Limb (tissue), 2 donors: ENCODE results near the gene BAG2.

Experiments
- DNase-seq, 2 donors: peaks; one replicate each; pipeline ENCODE4 v3.0.0-alpha.2; 2016; ENCODE audit errors: extremely low spot score in 2 of 2

The BAG2 gene

GRCh38 chr6:57172136-57173055, at the start of gene BAG2:
BAG2 (plus strand) TSS chr6:57172326; CDS start chr6:57172698, 372 bp downstream.
- DNase-seq, result peak; percentile 77 to 85

GRCh38 chr6:57123111-57123510, 49.0 kb upstream of the BAG2 start:
- no peak for DNase-seq

- DNase-seq, result no peak
These were observed 44.4 kb upstream of the BAG2 start for GRCh38 chr6:57127763-57128162.

- peak in 1 of 2 donors; percentile 36 for DNase-seq
These were observed 41.4 kb upstream of the BAG2 start for GRCh38 chr6:57130661-57131177.

- DNase-seq, result no peak
These were observed 37.2 kb upstream of the BAG2 start for GRCh38 chr6:57134954-57135353.

- no peak for DNase-seq
These were observed 36.2 kb upstream of the BAG2 start for GRCh38 chr6:57135885-57136284.

GRCh38 chr6:57137350-57137749, 34.8 kb upstream of the BAG2 start:
- DNase-seq, result no peak

GRCh38 chr6:57138026-57138425, 34.1 kb upstream of the BAG2 start:
- no peak for DNase-seq

- no peak for DNase-seq
These were observed 30.5 kb upstream of the BAG2 start for GRCh38 chr6:57141451-57142177.

GRCh38 chr6:57142178-57142525, 30.0 kb upstream of the BAG2 start:
- DNase-seq, result no peak

GRCh38 chr6:57143690-57144089, 28.4 kb upstream of the BAG2 start:
- no peak for DNase-seq

- DNase-seq, result no peak
These were observed 24.7 kb upstream of the BAG2 start for GRCh38 chr6:57147401-57147800.

- DNase-seq, result no peak
These were observed 23.9 kb upstream of the BAG2 start for GRCh38 chr6:57147955-57148858.

GRCh38 chr6:57158658-57159057, 13.5 kb upstream of the BAG2 start:
- no peak for DNase-seq

- no peak for DNase-seq
These were observed 13.0 kb upstream of the BAG2 start for GRCh38 chr6:57159127-57159526.

GRCh38 chr6:57162028-57162427, 10.1 kb upstream of the BAG2 start:
- no peak for DNase-seq

GRCh38 chr6:57162516-57162915, 9.6 kb upstream of the BAG2 start:
- no peak for DNase-seq

- no peak for DNase-seq
These were observed 8.2 kb upstream of the BAG2 start for GRCh38 chr6:57163956-57164355.

GRCh38 chr6:57165080-57165479, 7.0 kb upstream of the BAG2 start:
- no peak for DNase-seq

- DNase-seq, result peak in 1 of 2 donors; percentile 33
These were observed 1.1 kb downstream of the BAG2 start for GRCh38 chr6:57173056-57173885.
